Frontal cortex (tissue), 4 donors: ENCODE measurements around the gene ZNF823. TPM values are rescaled to one million over a fixed set of nuclear protein-coding genes. Genes with fewer than 3 reads are reported as not detected.
A peak's percentile ranks its signal among the peaks of the same experiment; 100 is the strongest.

Source experiments
- DNase-seq, 2 donors: peaks; one replicate each; pipeline ENCODE4 v3.0.0; 2012; ENCODE audit warnings: low spot score in 2 of 2
- FAIRE-seq: peaks from 2 replicates; lab custom pipeline; 2012; peaks lifted over from hg19 to GRCh38; lab: Jason Lieb, UNC
- total RNA-seq: library from RNA; depleted of rRNA; stranded (reverse); fragments of >200 nt; gene quantifications from one replicate; pipeline ENCODE4 v1.2.3, GENCODE V29; 2014
- donor health status: control.
- donor health status: control.
- donor health status: control.

The ZNF823 gene
- total RNA-seq, 1 donor from 2014 or later: 26.9 TPM

GRCh38 chr19:11745869-11746268 lies 7.1 kb upstream of the ZNF823 start:
- DNase-seq (no peak), FAIRE-seq (no peak)

GRCh38 chr19:11737964-11738745 lies 591 bp downstream of the ZNF823 start:
- no peak for FAIRE-seq
- DNase-seq: no peak

- DNase-seq (peak in 1 of 2 donors; percentile 30), FAIRE-seq (no peak)
Observed at GRCh38 chr19:11736696-11737095, 2.0 kb downstream of the ZNF823 start.

- DNase-seq: no peak
- no peak for FAIRE-seq
Observed at GRCh38 chr19:11735375-11735774, 3.4 kb downstream of the ZNF823 start.

- no peak for DNase-seq
- no peak for FAIRE-seq
Observed at GRCh38 chr19:11729586-11729985, 9.2 kb downstream of the ZNF823 start.

- DNase-seq: no peak
- FAIRE-seq: no peak
Observed at GRCh38 chr19:11722414-11722813, 16.3 kb downstream of the ZNF823 start.

GRCh38 chr19:11721681-11722080 lies 17.1 kb downstream of the ZNF823 start:
- DNase-seq (no peak), FAIRE-seq (no peak)

GRCh38 chr19:11710313-11710712 lies 28.4 kb downstream of the ZNF823 start:
- FAIRE-seq: no peak
- DNase-seq: no peak

GRCh38 chr19:11708457-11708856 lies 30.3 kb downstream of the ZNF823 start:
- FAIRE-seq (no peak), DNase-seq (no peak)

- DNase-seq: no peak
- no peak for FAIRE-seq
Observed at GRCh38 chr19:11705474-11705873, 33.3 kb downstream of the ZNF823 start.

- DNase-seq: no peak
- no peak for FAIRE-seq
Observed at GRCh38 chr19:11704626-11705025, 34.1 kb downstream of the ZNF823 start.

GRCh38 chr19:11699931-11700794 lies 38.6 kb downstream of the ZNF823 start:
- DNase-seq: peak in 1 of 2 donors; percentile 36

GRCh38 chr19:11698231-11698630 lies 40.5 kb downstream of the ZNF823 start:
- no peak for FAIRE-seq
- no peak for DNase-seq

More at GRCh38 chr19:11699931-11700794, 38.6 kb downstream of the ZNF823 start:
- no peak for FAIRE-seq

- DNase-seq (no peak), FAIRE-seq (no peak)
Observed at GRCh38 chr19:11697284-11697855, 41.4 kb downstream of the ZNF823 start.

GRCh38 chr19:11694533-11695439 lies 44.0 kb downstream of the ZNF823 start:
- no peak for FAIRE-seq

GRCh38 chr19:11693505-11694499 lies 44.9 kb downstream of the ZNF823 start:
- no peak for FAIRE-seq
- no peak for DNase-seq

More at GRCh38 chr19:11694533-11695439, 44.0 kb downstream of the ZNF823 start:
- peak; percentile 87 to 92 for DNase-seq

- FAIRE-seq (no peak), DNase-seq (no peak)
Observed at GRCh38 chr19:11692127-11692790, 46.5 kb downstream of the ZNF823 start.
